Body of pancreas (tissue), 4 donors: ENCODE data around the gene TXNDC8. TPM values are rescaled to one million over a fixed set of nuclear protein-coding genes. Genes with fewer than 3 reads are reported as not detected.
"Not testable (repeated sequence)": the region's sequence is repeated elsewhere in the genome, so short reads cannot be mapped to it uniquely, and the experiment has no call there.

Experiments
- ATAC-seq: fragments of 150-250 bp; one replicate; pipeline ENCODE4 v1.9.1; 2016
- DNase-seq, 4 donors: peaks; one replicate each; pipeline ENCODE4 v3.0.0-alpha.2; 2019
- H3K27ac ChIP-seq, 4 donors: fragments of 200-600 bp; sonication (generic); 1 replicate in 3 of 4; 2 replicates in 1 of 4; pipeline versions ENCODE4 v1.5.1 to v1.6.1; 2016 to 2019; ENCODE audit warnings: mild to moderate bottlenecking in 1 of 4, mixed read lengths in 1 of 4, moderate library complexity in 1 of 4
- H3K27me3 ChIP-seq, 2 donors: fragments of 200-600 bp; sonication (generic); one replicate each; pipeline ENCODE4 v1.6.0; 2016; ENCODE audit warnings: mild to moderate bottlenecking in 1 of 2
- H3K36me3 ChIP-seq, 2 donors: fragments of 200-600 bp; sonication (generic); replicated peaks in 1 of 2; 2 replicates each; pipeline ENCODE4 v1.5.1; 2016; ENCODE audit warnings: low read depth in 2 of 2; ENCODE audit not compliant: insufficient read depth in 1 of 2
- H3K4me1 ChIP-seq: fragments of 200-600 bp; sonication (generic); one replicate; pipeline ENCODE4 v1.6.0; 2016
- H3K4me3 ChIP-seq, 2 donors: fragments of 200-600 bp; sonication (generic); 1 replicate in 1 of 2; 2 replicates in 1 of 2; pipeline ENCODE4 v1.5.1; 2016 to 2019
- H3K9me3 ChIP-seq, 3 donors: fragments of 200-600 bp; sonication (generic); 1 replicate in 2 of 3; 2 replicates in 1 of 3; pipeline ENCODE4 v1.5.1; 2016
- POLR2A ChIP-seq, 3 donors: fragments of 450-650 bp; IDR thresholded peaks; one replicate each; pipeline ENCODE4 v1.6.1; 2016; ENCODE audit warnings: antibody characterized with exemption in 3 of 3, mild to moderate bottlenecking in 2 of 3
- WGBS, 2 donors: methylation state at CpG; one replicate each; pipeline ENCODE4 v1.1.5; 2017; 5-methylcytosine and 5-hydroxymethylcytosine counted together
- intact Hi-C: fragments of 100-400 bp; cut with DNase I; formaldehyde crosslinking; loops from one replicate; pipeline ENCODE4 v1.15.1; 2023
- total RNA-seq, 2 donors: library from RNA; depleted of rRNA; stranded (reverse); fragments of >200 nt; gene quantifications; one replicate each; pipeline ENCODE4 v1.1.0, GENCODE V29; 2016
- TF ChIP-seq, protein P1 (sequence below), 7 experiments: fragments of 450-650 bp in 4 of 7; fragments of 200-600 bp in 3 of 7; sonication (generic) in 3 of 7; IDR thresholded peaks; one replicate each; pipeline ENCODE4 v1.5.1; 2016 to 2019; ENCODE audit warnings: antibody characterized with exemption in 7 of 7

Gene TXNDC8
- total RNA-seq, 2 donors from 2014 or later = not detected

DNA sequence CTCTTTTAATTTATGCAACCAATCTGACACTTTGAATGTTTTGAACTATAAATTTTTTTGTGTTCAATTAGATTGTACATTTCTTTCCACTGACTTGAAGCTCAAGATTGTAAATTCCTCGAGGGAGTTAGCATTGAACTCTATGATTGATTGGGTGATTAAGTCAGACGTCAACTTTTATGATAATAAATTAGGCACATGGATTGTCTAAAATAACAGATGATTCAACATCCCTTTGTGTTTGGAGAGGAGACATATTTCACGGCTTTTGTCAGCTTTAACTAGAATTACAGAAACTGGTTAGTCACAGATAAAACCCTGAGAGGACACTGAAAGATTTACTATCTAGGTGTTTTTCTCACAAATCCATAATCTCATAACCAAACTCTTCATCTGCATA lies 32.7 kb upstream of the TXNDC8 start:
- intact Hi-C loops = no loop called here
- Histone ChIP-seq H3K9me3 (no peaks in the 10 kb centered on the region), H3K27ac (no peak overlapping the region), H3K4me1 (no peaks in the 10 kb centered on the region), H3K36me3 (no peaks in the 10 kb centered on the region), H3K27me3 (no peaks in the 10 kb centered on the region), H3K4me3 (no peak overlapping the region)
- WGBS, 2 donors = 6 to 25% methylated on average over 3 of the region's 3 CpGs
- TF ChIP-seq POLR2A (IDR thresholded peaks at IDR 0.05) = no peak
- TF ChIP-seq, protein P1, sequence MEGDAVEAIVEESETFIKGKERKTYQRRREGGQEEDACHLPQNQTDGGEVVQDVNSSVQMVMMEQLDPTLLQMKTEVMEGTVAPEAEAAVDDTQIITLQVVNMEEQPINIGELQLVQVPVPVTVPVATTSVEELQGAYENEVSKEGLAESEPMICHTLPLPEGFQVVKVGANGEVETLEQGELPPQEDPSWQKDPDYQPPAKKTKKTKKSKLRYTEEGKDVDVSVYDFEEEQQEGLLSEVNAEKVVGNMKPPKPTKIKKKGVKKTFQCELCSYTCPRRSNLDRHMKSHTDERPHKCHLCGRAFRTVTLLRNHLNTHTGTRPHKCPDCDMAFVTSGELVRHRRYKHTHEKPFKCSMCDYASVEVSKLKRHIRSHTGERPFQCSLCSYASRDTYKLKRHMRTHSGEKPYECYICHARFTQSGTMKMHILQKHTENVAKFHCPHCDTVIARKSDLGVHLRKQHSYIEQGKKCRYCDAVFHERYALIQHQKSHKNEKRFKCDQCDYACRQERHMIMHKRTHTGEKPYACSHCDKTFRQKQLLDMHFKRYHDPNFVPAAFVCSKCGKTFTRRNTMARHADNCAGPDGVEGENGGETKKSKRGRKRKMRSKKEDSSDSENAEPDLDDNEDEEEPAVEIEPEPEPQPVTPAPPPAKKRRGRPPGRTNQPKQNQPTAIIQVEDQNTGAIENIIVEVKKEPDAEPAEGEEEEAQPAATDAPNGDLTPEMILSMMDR (IDR thresholded peaks at IDR 0.05) = no peak
- DNase-seq (no peak), ATAC-seq (no peak)

DNA sequence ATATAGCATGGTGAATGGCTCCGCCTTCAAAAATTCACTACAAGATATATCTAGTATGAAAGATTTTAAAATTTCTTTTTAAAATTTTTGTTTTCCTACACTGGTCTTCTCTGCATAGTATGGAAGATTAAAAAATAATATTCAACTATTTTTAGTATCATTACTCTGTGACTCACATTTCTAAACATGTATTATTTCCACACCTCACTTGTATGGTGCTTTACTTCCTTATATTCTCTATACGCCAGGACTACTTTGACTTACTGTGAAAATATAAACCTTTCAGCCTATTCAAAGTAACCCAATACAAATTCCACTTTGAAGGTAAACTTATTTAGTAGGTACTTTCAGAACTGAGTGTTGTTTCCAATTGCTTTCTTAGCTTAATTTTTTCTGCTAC lies 26.8 kb upstream of the TXNDC8 start:
- DNase-seq (no peak), ATAC-seq (no peak)
- Histone ChIP-seq H3K27me3 (no peaks in the 10 kb centered on the region), H3K36me3 (no peaks in the 10 kb centered on the region), H3K27ac (no peak overlapping the region), H3K4me1 (no peaks in the 10 kb centered on the region), H3K4me3 (no peak overlapping the region), H3K9me3 (no peaks in the 10 kb centered on the region)
- no peak for TF ChIP-seq POLR2A (IDR thresholded peaks at IDR 0.05)
- TF ChIP-seq, protein P1 (IDR thresholded peaks at IDR 0.05) = no peak
- intact Hi-C loops = no loop called here
- 86 to 92% methylated on average over 2 of the region's 2 CpGs for WGBS, 2 donors

DNA sequence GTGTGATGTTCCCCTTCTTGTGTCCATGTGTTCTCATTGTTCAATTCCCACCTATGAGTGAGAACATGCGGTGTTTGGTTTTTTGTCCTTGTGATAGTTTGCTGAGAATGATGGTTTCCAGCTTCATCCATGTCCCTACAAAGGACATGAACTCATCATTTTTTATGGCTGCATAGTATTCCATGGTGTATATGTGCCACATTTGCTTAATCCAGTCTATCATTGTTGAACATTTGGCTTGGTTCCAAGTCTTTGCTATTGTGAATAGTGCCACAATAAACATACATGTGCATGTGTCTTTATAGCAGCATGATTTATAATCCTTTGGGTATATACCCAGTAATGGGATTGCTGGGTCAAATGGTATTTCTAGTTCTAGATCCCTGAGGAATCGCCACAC lies 21.3 kb upstream of the TXNDC8 start:
- intact Hi-C loops, H3K4me3 ChIP-seq, H3K27me3 ChIP-seq, DNase-seq, H3K36me3 ChIP-seq, H3K4me1 ChIP-seq, H3K9me3 ChIP-seq, ATAC-seq, H3K27ac ChIP-seq: not testable (repeated sequence)
- 83 to 90% methylated on average over 1 of the region's 2 CpGs for WGBS, 2 donors

DNA sequence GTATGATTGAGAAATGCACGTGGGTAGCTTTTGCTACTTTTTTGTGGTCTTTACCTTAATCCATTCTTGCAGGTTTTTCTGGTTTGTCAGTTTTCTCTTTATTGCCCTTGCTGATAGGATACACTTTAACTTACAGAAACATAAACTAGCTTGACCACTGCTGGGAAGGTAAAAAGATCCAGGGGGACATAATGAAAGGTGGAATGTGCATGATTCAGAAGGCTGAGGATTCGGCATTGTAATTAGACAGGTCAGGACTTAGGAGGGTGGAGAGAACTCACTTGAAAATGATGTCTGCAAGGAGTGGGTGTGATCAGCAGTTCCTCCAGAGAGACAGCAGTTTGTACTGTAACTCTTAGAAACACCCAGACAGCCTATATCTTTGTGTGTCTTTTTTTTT lies 19.8 kb upstream of the TXNDC8 start:
- WGBS, 2 donors = 50 to 64% methylated on average over 2 of the region's 2 CpGs
- H3K4me3 ChIP-seq = no peak overlapping the region
- H3K27me3 ChIP-seq = no peaks in the 10 kb centered on the region
- no peaks in the 10 kb centered on the region for H3K36me3 ChIP-seq
- no peak overlapping the region for H3K27ac ChIP-seq
- no peaks in the 10 kb centered on the region for H3K4me1 ChIP-seq
- ATAC-seq = no peak
- H3K9me3 ChIP-seq = no peaks in the 10 kb centered on the region
- DNase-seq = no peak
- intact Hi-C loops = no loop called here
- TF ChIP-seq POLR2A (IDR thresholded peaks at IDR 0.05) = no peak

DNA sequence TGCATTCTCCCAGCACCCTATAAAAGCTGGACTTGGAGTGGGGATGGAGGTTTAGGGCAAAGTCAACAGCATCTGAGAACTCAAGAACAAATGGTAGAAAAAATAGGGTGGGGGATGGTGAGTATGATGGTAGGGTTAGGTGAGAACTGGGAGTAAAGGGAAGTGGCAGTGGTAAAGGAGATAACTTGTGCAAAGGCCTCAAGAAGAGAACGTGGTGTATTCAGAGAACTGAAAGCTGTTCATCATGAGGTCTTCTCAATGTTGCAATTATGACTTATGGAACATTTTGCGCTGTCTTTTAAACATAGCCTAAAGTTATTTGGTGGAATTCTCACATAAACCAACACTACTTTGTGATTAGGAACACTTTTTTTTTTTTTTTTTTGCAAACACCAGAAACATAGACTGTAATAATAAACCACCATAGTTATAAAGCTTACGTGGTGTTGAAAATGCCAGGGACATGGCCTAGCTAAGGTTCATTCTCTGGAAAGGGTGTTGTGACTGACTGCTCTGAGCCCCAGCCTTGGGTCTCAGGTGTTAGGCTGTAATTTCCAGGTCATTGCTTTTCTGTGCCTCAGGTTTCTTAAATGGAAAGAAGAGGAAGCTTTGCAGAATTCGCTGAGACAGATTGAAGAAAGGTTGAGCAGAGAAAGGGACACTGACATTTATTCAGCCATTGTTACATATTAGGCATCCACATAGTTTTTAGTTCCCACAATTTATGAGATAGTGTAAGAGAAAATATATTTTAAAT lies 19.2 kb upstream of the TXNDC8 start:
- TF ChIP-seq POLR2A (IDR thresholded peaks at IDR 0.05) = no peak
- TF ChIP-seq, protein P1 (IDR thresholded peaks at IDR 0.05) = no peak
- H3K36me3 ChIP-seq = no peaks in the 10 kb centered on the region
- ATAC-seq = no peak
- no peaks in the 10 kb centered on the region for H3K27me3 ChIP-seq
- WGBS, 2 donors = 72 to 79% methylated on average over 4 of the region's 4 CpGs
- H3K9me3 ChIP-seq = no peaks in the 10 kb centered on the region
- H3K27ac ChIP-seq = no peak overlapping the region
- H3K4me3 ChIP-seq = no peak overlapping the region
- no peaks in the 10 kb centered on the region for H3K4me1 ChIP-seq
- intact Hi-C loops = no loop called here
- no peak for DNase-seq

DNA sequence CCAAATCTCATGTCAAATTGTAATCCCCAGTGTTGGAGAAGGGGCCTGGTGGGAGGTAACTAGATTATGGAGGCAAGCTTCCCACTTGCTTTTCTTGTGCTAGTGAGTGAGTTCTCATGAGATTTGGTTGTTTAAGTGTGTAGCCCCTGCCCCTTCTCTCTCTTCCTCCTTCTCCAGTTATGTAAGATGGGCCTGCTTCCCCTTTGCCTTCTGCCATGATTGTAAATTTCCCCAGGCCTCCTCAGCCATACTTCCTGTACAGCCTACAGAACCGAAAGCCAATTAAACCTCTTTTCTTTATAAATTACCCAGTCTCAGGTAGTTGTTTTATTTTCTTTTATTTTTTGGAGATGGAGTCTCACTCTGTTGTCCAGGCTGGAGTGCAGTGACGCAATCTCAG lies 18.2 kb upstream of the TXNDC8 start:
- Histone ChIP-seq H3K27me3 (no peaks in the 10 kb centered on the region), H3K9me3 (no peaks in the 10 kb centered on the region), H3K4me3 (no peak overlapping the region), H3K4me1 (no peaks in the 10 kb centered on the region), H3K27ac (no peak overlapping the region), H3K36me3 (no peaks in the 10 kb centered on the region)
- intact Hi-C loops = no loop called here
- DNase-seq (no peak), ATAC-seq (no peak)
- TF ChIP-seq POLR2A (IDR thresholded peaks at IDR 0.05) = no peak
- TF ChIP-seq, protein P1 (IDR thresholded peaks at IDR 0.05) = no peak
- 72 to 78% methylated on average over 2 of the region's 2 CpGs for WGBS, 2 donors
